Measurements from ENCODE around the gene PDE4D.

The PDE4D gene

DNA sequence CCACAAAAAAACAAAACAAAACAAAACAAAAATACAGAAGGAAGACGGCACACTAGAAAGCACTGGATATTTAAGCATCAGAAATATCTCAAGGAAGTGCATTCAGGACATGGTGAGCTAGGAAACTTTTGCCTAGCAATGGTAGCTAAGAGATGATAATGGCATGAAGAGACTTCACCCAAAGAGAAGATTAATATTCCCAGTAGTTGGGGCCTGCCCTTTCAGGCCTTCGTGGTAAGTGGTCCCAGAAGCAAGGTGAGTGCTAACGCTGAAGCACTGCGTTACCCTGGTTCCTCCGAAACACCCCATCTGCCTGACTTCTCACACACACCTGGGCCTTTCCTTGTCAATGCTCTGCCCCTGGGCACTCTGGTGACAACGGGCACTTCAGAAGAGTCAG lies 725.5 kb downstream of the PDE4D start:
- DNase-seq (ENCODE audit: insufficient read length, low spot score) (no peak), FAIRE-seq (no peak)
- TF ChIP-seq CTCF (IDR thresholded peaks at IDR 0.05; ENCODE audit: insufficient read depth, missing control alignments), result no peak

DNA sequence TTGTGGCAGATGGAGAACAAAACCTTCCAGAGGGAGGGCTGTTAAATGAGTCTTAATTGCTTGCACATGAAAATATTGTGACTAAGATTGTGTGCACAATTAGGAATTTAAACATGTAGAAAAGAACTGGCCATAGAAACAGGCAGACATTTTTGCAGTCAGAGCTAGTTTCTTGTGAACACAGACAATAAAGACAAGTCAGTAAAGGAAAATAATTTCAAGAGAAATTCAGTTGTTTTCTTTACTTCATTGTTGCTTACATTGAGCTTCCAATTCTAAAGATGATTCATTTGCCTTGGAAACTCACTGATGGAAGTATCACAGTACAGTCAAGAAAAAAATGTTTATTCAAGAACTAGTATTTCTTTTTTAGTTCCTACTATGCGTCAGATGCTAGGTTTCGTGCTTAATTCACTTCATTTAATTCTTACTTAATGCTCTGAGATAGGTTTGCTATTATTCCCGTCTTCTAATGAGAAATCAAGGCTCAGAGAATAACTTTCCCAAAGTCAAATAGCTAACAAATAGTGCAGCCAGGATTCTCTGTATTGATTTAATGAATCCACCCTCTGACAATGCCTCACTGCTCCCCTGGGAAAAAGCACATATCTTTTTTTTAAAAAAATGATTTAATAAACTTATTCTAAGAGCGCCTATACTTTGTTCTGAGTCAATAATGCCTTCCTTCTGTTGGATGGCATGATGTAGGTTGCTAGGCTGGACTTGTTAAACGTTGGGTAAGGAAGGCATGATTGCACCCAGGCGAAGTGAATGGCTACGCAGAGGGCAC lies 729.3 kb downstream of the PDE4D start:
- FAIRE-seq (no peak), DNase-seq (ENCODE audit: insufficient read length, low spot score) (no peak)
- TF ChIP-seq CTCF (IDR thresholded peaks at IDR 0.05; ENCODE audit: insufficient read depth, missing control alignments), result no peak

GRCh38 chr5:59161221-59162105 lies 732.1 kb downstream of the PDE4D start:
- FAIRE-seq (no peak), DNase-seq (ENCODE audit: insufficient read length, low spot score) (no peak)
- TF ChIP-seq CTCF (IDR thresholded peaks at IDR 0.05; ENCODE audit: insufficient read depth, missing control alignments), result no peak

DNA sequence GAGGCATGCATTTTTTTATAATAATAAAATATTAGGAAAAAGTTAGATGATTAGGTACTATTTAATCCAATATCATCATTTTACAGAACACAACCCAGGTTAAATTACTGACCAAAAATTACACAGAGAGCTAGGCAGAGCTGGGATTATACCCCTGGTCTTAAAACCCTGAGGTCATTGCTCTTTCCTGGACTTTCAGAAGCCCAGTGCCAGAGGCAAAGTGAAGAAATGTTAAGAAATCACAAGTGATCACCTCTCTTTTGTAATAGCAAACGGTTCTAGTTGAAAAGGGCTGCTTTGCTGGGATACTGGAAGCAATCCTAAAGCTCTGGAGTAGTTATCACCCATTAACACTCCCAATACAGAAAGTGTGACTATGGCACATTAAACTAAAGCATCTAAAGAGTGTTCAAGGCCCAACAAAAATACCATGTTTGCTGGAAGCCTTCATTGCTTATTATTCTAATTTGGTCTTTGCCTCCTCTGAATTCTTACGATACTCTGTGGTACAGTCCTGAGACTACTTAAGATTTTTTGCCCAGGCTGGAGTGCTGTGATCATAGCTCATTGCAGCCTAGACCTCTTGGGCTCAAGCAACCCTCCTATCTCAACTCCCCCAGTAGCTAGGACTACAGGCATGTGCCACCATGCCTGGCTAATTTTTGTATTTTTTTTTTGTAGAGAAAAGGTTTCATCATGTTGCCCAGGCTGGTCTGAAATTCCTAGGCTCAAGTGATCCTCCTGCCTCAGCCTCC lies 734.7 kb downstream of the PDE4D start:
- DNase-seq (ENCODE audit: insufficient read length, low spot score), result no peak
- FAIRE-seq, result no peak
- no peak for TF ChIP-seq CTCF (IDR thresholded peaks at IDR 0.05; ENCODE audit: insufficient read depth, missing control alignments)

DNA sequence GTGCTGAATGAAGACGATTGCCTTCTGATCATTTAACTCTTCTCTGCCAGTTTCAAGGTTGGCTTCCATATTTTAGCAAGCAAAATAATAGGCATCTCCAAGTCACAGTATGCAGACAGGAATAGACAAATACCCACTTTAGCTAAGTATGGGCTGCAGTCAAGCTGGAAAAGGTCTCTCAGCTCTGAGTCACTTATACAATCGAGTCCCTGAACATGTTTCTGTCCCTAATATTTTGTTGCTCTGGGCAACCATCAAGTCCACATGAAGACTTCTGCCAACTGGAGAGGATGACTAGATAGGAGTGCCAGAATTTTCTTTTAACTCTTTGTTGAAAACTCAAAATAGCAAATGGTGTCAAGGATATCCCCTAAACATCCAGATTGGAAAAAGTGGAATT lies 735.4 kb downstream of the PDE4D start:
- DNase-seq (ENCODE audit: insufficient read length, low spot score) (no peak), FAIRE-seq (no peak)
- TF ChIP-seq CTCF (IDR thresholded peaks at IDR 0.05; ENCODE audit: insufficient read depth, missing control alignments), result no peak

- TF ChIP-seq CTCF (IDR thresholded peaks at IDR 0.05; ENCODE audit: insufficient read depth, missing control alignments), result no peak
- DNase-seq (ENCODE audit: insufficient read length, low spot score), result no peak
- no peak for FAIRE-seq
Observed at GRCh38 chr5:59157068-59157467, 736.5 kb downstream of the PDE4D start.
